Activated naive CD8-positive, alpha-beta T cell treated with anti-CD3 and anti-CD28 coated beads, Interleukin-2, amount 10 ng/mL, durations not matched to agents 7 days and 5 days (primary cell): ENCODE measurements around the gene RBM22. TPM values are rescaled to one million over a fixed set of nuclear protein-coding genes. Genes with fewer than 3 reads are reported as not detected.

Experiments used
- ATAC-seq: fragments of 150-1000 bp; cut with Tn5 transposase; one replicate; pipeline ENCODE4 v1.10.0; 2021; ENCODE audit warnings: low read depth, moderate library complexity
- POLR2A ChIA-PET: fragments of 350-600 bp; sonication (Branson Sonifier 250); formaldehyde crosslinking; loops from one replicate; lab custom pipeline; 2021; ENCODE audit warnings: antibody characterized with exemption; lab: Charles Lee
- DNase-seq: peaks from one replicate; pipeline ENCODE4 v3.0.0; 2021
- H3K27ac Mint-ChIP-seq: one replicate; pipeline ENCODE4 v1.8.0; 2022; ENCODE audit warnings: mild to moderate bottlenecking, mixed read lengths
- H3K27me3 Mint-ChIP-seq: one replicate; pipeline ENCODE4 v1.8.0; 2022; ENCODE audit warnings: mild to moderate bottlenecking, moderate library complexity, mixed read lengths
- H3K36me3 Mint-ChIP-seq: one replicate; pipeline ENCODE4 v1.8.0; 2021; ENCODE audit warnings: mild to moderate bottlenecking, mixed read lengths
- H3K4me1 Mint-ChIP-seq: one replicate; pipeline ENCODE4 v1.8.0; 2021; ENCODE audit warnings: mixed read lengths
- H3K4me3 Mint-ChIP-seq: one replicate; pipeline ENCODE4 v1.8.0; 2022; ENCODE audit warnings: mild to moderate bottlenecking, moderate library complexity, mixed read lengths
- H3K9me3 Mint-ChIP-seq: one replicate; pipeline ENCODE4 v1.8.0; 2021; ENCODE audit warnings: mixed read lengths
- total RNA-seq, 2 experiments: library from RNA; stranded (reverse); gene quantifications; one replicate each; pipeline ENCODE4 v1.2.3, GENCODE V29; 2021

The RBM22 gene
- total RNA-seq, 2 experiments from 2014 or later, result 72.9 to 74.6 TPM

DNA sequence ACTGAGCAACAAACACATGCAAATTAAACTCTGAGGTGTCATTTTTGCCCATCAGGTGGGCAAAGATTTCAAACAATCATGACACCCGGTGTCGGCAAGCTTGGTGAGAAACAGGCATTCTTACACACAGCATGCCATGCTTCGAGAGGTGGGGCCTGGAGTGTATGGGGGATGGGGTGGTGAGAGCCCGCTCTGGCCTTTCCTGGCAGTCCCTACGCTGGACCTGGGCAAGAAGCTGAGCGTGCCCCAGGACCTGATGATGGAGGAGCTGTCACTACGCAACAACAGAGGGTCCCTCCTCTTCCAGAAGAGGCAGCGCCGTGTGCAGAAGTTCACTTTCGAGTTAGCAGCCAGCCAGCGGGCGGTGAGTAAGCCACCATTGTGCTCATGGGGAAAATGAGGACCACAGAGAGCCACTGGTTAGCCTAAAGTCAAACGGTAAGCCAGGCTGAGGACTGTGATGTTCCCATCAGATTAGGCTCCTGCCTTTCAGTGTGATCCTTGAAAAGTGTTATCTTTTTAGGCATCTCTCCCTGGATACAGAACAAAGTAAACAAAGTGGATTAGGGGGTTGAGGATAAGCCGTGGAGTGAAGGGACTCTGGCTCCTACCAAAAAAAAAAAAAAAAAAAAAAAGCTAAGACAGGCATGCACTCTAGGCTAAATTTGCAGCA lies 30.5 kb downstream of the RBM22 start:
- Mint-ChIP-seq H3K4me3 (no peak overlapping the region), H3K4me1 (no peaks in the 10 kb centered on the region), H3K27ac (no peak overlapping the region), H3K36me3 (no peaks in the 10 kb centered on the region), H3K27me3 (peaks cover 22% of the 10 kb centered on the region), H3K9me3 (no peaks in the 10 kb centered on the region)
- no peak for DNase-seq
- POLR2A ChIA-PET, result interaction anchor here (1.3 kb wide), 1 partner anchor 113 kb away, joined by 3 read pairs; no protein-coding TSS in a partner anchor
- ATAC-seq, result no peak

DNA sequence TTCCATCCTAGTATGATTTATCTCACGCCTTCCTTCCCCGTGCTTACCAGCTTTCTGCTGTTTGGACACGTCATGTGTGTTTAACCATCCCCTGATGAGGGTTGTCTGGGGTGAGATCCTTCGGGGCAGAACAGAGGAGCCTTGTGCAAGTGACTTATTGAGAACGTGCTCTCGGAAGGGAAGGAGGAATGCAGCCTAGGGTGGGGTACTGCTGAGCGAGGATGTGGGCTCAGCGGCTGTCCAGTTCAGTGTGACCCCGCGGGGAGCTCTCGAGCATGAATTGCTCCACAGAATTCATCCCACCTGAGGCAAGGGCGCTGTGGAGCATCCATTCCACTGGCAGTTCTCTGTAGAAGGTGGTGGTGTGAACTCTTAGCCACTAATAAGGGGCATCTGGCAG lies 35.8 kb downstream of the RBM22 start:
- POLR2A ChIA-PET, result no interaction called here
- H3K4me3 Mint-ChIP-seq, result no peak overlapping the region
- DNase-seq (no peak), ATAC-seq (no peak)
- no peak overlapping the region for H3K27ac Mint-ChIP-seq
- peaks cover 22% of the 10 kb centered on the region for H3K27me3 Mint-ChIP-seq
- no peaks in the 10 kb centered on the region for H3K4me1 Mint-ChIP-seq
- H3K9me3 Mint-ChIP-seq, result no peaks in the 10 kb centered on the region
- no peaks in the 10 kb centered on the region for H3K36me3 Mint-ChIP-seq

DNA sequence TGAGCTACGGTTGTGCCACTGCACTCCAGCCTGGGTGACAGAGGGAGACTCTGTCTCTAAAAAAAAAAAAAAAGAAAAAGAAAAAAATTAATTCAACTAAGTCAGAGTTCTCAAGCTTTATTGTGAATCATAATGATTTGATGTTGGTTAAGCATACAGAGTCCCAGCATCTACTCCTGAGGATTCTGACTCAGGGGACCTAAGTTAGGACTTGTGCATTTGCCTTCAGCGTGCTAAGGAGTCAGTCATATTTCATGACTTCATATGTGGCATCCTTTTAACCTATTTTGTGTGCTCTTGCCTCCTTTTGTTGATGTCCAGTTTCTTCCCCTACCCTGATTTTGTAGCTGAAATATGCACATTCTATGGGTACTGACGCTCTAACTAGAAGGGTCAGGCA lies 36.9 kb downstream of the RBM22 start:
- POLR2A ChIA-PET, result interaction anchor here (1.7 kb wide), 1 partner anchor 37 kb away, joined by 4 read pairs; the partner anchor contains the start of gene RBM22
- Mint-ChIP-seq H3K4me1 (no peaks in the 10 kb centered on the region), H3K36me3 (no peaks in the 10 kb centered on the region), H3K27me3 (peaks cover 20% of the 10 kb centered on the region), H3K9me3 (no peaks in the 10 kb centered on the region), H3K27ac (no peak overlapping the region), H3K4me3 (no peak overlapping the region)
- DNase-seq (no peak), ATAC-seq (no peak)

DNA sequence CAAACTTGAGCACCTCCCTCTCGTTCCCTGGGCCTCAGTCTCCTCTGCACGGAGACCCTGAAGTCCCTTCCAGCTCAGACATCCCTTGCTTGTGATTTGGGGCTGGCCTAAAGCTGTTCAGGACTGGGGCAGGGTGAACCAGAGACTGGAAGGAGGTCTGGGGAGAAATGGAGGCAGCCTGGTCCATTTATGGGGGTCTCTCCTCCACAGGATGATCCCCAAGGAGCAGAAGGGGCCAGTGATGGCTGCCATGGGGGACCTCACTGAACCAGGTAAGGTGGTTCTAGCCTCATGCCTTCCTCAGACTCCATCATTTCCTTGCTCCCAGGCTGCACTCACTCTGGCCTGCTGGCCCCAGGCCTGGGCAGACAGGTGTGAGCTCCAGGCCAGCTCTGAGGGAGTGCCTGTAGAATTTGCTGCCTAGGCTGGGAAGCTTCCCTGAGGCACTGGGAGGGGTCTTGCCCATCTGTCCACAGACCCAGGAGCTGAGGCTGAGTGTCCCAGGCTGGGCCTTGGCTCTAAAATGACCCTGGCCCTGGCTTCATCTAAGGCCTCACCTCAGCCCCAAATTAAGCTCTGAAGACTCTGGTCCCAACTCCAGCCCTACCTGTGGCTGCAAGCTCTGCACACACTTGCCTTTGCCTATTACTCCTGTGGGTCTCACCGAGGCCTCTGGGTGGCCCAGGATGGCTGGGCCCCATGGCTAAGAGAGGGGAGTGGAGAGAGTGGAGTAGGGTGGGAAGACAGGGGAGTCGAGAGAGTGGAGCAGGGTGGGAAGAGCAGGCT lies 37.9 kb downstream of the RBM22 start:
- H3K27me3 Mint-ChIP-seq, result peaks cover 23% of the 10 kb centered on the region
- DNase-seq, result no peak
- no peaks in the 10 kb centered on the region for H3K36me3 Mint-ChIP-seq
- no peak overlapping the region for H3K27ac Mint-ChIP-seq
- no peaks in the 10 kb centered on the region for H3K9me3 Mint-ChIP-seq
- POLR2A ChIA-PET, result interaction anchor here (1.7 kb wide), 1 partner anchor 38 kb away, joined by 4 read pairs; the partner anchor contains the start of gene RBM22
- ATAC-seq, result no peak
- no peak overlapping the region for H3K4me3 Mint-ChIP-seq
- H3K4me1 Mint-ChIP-seq, result no peaks in the 10 kb centered on the region

DNA sequence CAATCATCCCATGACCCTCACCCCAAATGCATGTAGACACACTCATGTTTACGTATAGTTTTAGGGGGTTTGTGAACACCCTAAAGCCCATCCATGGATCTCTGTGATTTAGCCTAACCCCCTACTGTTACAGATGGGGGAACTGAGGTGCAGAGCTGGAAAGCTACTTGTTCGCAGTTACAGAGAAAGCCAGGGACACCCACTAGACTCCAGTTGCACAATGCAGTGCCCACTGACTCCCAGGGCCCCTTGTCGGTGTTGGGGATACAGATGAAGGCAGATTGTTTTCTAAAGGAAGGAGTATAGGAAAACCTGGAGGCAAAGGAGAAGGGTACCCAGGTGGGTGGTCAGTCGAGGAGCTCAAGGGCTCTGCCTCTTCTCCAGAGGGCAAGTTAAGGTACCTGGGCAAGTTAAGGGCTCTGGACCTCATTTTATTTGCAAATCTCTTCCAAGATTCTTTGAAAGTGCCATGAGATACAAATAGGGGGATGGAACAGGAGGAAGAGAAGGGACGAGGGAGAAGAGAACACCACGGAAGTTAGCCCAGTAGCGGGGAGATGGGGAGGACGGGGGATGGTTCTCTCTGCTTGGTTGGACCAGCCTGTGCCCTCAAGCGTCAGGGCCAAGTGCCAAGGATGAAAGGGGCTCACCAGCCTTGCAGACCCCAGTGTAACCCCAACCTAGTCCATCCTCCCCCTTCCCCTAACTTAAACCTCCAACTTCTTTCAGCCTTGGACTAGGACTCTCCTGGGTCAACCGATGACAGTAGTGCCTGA lies 38.9 kb downstream of the RBM22 start:
- no peak for ATAC-seq
- Mint-ChIP-seq H3K27ac (no peak overlapping the region), H3K4me3 (no peak overlapping the region), H3K4me1 (no peaks in the 10 kb centered on the region), H3K27me3 (peaks cover 23% of the 10 kb centered on the region), H3K36me3 (no peaks in the 10 kb centered on the region), H3K9me3 (no peaks in the 10 kb centered on the region)
- DNase-seq, result no peak
- POLR2A ChIA-PET, result no interaction called here

DNA sequence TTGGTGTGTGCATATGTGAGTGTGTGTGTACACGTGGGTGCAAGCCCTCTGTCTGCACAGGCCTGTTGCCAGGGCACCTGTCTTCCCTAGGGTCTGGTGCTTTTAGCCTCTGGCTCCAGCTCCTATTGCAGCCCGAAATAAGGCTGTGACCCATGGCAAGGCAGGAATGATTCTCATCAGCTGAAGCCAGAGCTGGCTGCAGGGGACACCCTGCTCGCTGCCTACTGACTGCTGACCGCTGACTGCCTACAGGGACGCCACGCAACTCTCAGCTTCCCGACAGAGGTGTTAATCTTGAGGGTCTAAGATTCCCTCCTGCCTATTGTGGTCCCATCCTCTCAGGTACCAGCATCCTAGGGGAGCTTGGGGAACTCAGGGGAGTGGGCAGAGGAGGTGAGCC lies 39.8 kb downstream of the RBM22 start, which contains the start of gene MYOZ3:
MYOZ3 (plus strand) TSS at position 166 of the 400 bp plus-strand sequence. CDS start 1,691 bp downstream, outside the sequence.
- Mint-ChIP-seq H3K4me1 (no peaks in the 10 kb centered on the region), H3K4me3 (no peak within 1 kb of the TSS), H3K27me3 (peaks cover 17% of the 10 kb centered on the region), H3K36me3 (no peaks in the 10 kb centered on the region), H3K9me3 (no peaks in the 10 kb centered on the region), H3K27ac (peak within 1 kb of the TSS; percentile 54)
- no peak for DNase-seq
- POLR2A ChIA-PET, result interaction anchor here (0.6 kb wide), 1 partner anchor 122 kb away, joined by 4 read pairs; no protein-coding TSS in a partner anchor
- ATAC-seq, result no peak

DNA sequence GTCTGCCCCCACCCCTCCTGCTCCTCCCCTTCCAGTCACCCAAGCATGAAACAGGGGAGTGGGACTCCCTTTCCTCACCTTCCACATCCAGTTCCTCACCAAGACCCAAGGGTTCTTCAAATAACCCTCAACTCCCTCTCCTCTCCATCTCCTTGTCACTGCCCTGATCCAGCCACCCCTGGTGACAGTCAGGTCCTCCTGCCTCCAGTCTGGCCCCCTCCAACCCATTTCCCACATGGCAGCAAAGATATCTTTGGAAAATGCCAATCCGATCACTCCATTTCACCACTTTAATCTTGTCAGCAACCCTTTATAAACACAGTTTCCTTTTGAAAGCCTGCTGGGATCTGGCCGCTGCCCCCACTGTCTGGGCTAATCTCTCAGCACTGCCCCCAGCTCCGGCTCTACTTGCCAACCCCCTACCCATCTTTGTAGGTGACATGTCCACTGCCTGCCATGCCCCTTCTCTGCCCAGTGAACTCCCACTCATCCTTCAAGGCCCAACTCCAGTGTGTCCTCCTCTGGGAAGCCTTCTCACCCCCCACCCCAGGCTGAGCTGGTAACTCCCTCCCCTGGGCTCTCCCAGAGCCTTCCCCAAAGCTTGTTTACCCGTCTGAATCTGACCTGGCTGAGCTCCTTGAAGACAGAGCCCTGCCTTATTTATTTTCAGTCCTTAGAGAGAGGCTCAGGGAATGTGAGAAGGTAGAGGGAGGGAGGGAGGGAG lies 40.6 kb downstream of the RBM22 start:
- H3K36me3 Mint-ChIP-seq, result no peaks in the 10 kb centered on the region
- H3K27me3 Mint-ChIP-seq, result peaks cover 20% of the 10 kb centered on the region
- no peaks in the 10 kb centered on the region for H3K9me3 Mint-ChIP-seq
- peaks cover 3% of the 10 kb centered on the region for H3K4me1 Mint-ChIP-seq
- POLR2A ChIA-PET, result no interaction called here
- peak overlapping the region; percentile 54 for H3K27ac Mint-ChIP-seq
- H3K4me3 Mint-ChIP-seq, result no peak overlapping the region
- ATAC-seq, result no peak
- DNase-seq, result no peak

DNA sequence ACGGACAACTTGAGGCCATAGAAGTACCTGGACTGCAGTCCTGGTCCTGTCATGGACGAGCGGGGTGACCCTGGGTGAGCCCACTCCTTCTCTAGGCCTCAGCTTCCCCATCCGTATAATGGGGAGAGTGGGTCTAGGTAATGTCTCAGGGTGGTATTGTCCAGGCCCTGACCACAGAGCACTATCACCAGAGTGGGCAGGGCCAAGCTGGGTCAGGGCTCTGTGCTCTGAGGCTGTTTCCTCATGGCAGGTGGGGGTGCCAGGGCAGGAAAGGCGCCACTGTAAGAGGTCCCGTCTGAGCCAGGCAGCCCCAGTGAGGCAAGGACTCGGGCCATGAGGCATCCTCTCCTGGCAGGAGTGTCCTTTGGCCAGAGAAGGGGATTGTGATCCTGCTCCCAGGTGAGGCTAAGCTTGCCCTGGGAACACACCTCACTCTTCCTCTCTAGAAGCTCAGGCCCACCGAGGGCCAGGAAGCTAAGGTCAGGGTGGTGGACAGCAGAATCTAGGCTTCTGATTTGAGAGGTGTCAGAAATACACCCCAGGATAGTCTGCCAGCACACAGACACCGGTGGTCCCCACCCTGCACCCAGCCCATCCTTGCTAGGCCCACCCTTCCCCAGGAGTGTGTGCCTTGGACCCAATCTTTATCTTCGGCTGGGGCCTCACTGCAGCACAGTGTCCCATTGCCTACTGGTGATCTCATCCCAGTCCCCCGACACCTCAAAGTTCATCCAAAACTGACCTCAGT lies 41.3 kb downstream of the RBM22 start:
- DNase-seq, result no peak
- H3K27me3 Mint-ChIP-seq, result peaks cover 17% of the 10 kb centered on the region

DNA sequence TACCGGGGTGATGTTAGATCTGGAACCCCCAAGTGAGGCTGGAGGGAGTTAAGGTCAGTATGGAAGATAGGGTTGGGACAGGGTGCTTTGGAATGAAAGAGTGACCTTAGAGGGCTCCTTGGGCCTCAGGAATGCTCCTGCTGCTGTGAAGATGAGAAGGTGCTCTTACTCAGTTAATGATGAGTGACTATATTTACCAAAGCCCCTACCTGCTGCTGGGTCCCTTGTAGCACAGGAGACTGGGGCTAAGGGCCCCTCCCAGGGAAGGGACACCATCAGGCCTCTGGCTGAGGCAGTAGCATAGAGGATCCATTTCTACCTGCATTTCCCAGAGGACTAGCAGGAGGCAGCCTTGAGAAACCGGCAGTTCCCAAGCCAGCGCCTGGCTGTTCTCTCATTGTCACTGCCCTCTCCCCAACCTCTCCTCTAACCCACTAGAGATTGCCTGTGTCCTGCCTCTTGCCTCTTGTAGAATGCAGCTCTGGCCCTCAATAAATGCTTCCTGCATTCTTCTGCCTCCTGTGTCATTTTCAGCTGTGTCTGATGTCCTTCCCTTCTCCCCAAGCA lies 42.1 kb downstream of the RBM22 start:
- Mint-ChIP-seq H3K27ac (no peak overlapping the region), H3K9me3 (no peaks in the 10 kb centered on the region), H3K4me1 (peaks cover 4% of the 10 kb centered on the region), H3K4me3 (no peak overlapping the region), H3K27me3 (peaks cover 15% of the 10 kb centered on the region), H3K36me3 (no peaks in the 10 kb centered on the region)
- no peak for DNase-seq
- POLR2A ChIA-PET, result interaction anchor here (2.1 kb wide), 1 partner anchor 42 kb away, joined by 8 read pairs; the partner anchor contains the start of gene RBM22
- ATAC-seq, result no peak

More for the DNA sequence above, 41.3 kb downstream of the RBM22 start:
- Mint-ChIP-seq H3K36me3 (no peaks in the 10 kb centered on the region), H3K4me1 (peaks cover 3% of the 10 kb centered on the region), H3K27ac (no peak overlapping the region), H3K9me3 (no peaks in the 10 kb centered on the region), H3K4me3 (no peak overlapping the region)
- POLR2A ChIA-PET, result no interaction called here
- ATAC-seq, result no peak

DNA sequence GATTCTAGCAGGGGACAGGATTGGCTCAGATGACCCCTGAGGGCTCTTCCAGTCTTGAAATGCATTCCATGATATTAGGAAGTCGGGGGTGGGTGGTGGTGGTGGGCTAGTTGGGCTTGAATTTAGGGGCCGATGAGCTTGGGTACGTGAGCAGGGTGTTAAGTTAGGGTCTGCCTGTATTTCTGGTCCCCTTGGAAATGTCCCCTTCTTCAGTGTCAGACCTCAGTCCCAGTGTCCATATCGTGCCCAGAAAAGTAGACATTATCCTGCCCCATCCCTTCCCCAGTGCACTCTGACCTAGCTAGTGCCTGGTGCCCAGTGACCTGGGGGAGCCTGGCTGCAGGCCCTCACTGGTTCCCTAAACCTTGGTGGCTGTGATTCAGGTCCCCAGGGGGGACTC lies 42.7 kb downstream of the RBM22 start:
- Mint-ChIP-seq H3K9me3 (no peaks in the 10 kb centered on the region), H3K4me1 (peaks cover 4% of the 10 kb centered on the region), H3K36me3 (no peaks in the 10 kb centered on the region), H3K27me3 (peaks cover 15% of the 10 kb centered on the region), H3K4me3 (no peak overlapping the region), H3K27ac (no peak overlapping the region)
- POLR2A ChIA-PET, result interaction anchor here (2.1 kb wide), 1 partner anchor 43 kb away, joined by 8 read pairs; the partner anchor contains the start of gene RBM22
- ATAC-seq, result no peak
- no peak for DNase-seq

DNA sequence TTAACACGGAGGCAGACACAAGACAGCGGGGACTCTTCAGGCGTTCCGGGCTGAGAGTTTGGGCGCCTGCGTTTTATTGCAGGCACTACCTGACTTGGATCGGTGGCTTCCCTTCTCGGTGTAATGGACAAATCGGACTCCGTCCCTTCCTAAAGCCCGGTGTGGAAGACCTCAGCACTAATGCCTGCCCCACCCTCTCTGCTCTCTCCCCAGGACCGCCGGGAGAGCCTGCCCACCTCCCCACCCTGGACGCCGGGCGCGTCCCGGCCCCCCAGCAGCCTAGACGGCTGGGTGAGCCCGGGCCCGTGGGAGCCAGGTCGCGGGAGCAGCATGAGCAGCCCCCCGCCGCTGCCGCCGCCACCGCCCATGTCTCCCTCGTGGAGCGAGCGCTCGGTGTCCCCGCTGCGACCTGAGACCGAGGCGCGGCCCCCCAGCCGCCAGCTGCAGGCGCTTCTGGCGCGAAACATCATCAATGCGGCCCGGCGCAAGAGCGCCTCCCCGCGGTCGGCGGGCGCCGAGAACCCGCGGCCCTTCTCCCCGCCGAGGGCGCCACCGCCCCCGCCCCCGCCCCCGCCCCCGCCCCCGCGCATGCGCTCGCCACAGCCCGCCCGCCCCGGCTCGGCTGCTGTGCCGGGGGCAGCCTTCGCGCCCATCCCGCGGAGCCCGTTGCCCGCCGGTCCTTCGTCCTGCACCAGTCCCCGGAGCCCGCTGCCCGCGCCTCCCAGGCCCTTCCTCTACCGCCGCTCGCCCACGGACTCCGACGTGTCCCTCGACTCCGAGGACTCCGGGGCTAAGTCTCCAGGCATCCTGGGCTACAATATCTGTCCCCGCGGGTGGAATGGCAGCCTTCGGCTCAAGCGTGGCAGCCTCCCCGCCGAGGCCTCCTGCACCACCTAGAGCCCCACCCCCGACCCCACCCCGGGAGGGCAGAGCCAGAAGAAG lies 44.4 kb downstream of the RBM22 start:
- DNase-seq (peak; percentile 93), ATAC-seq (peak; percentile 91)
- Mint-ChIP-seq H3K36me3 (no peaks in the 10 kb centered on the region), H3K9me3 (no peaks in the 10 kb centered on the region), H3K4me3 (peak overlapping the region; percentile 84), H3K27me3 (peaks cover 12% of the 10 kb centered on the region), H3K4me1 (peaks cover 4% of the 10 kb centered on the region), H3K27ac (peak overlapping the region; percentile 75)
- POLR2A ChIA-PET, result interaction anchor here (1.3 to 2.1 kb wide), 3 partner anchors 44 to 190 kb away, joined by 3 to 8 read pairs (median 8); partner anchors contain the start of genes IRGM, RBM22 and SMIM3
